Psoas muscle (tissue), 8 donors: Measurements from ENCODE around the gene GNB3. TPM values are rescaled to one million over a fixed set of nuclear protein-coding genes. Genes with fewer than 3 reads are reported as not detected.

Source experiments
- ATAC-seq, 4 donors: fragments of 200-7000 bp; cut with Tn5 transposase; one replicate each; pipeline ENCODE4 v1.9.1; 2020; ENCODE audit warnings: moderate library complexity in 3 of 4, mild to moderate bottlenecking in 2 of 4
- DNase-seq, 2 donors: peaks; one replicate each; pipeline ENCODE4 v3.0.0-alpha.2; 2020
- H3K27ac ChIP-seq: fragments of 200-600 bp; one replicate; pipeline ENCODE4 v1.8.0; 2022
- H3K27me3 ChIP-seq, 3 donors: fragments of 200-600 bp in 1 of 3; one replicate each; pipeline versions ENCODE4 v1.6.1 to v1.8.0; 2013 to 2022; ENCODE audit warnings: low read length in 2 of 3, mild to moderate bottlenecking in 2 of 3, moderate library complexity in 1 of 3; ENCODE audit not compliant: insufficient read depth in 3 of 3
- H3K36me3 ChIP-seq, 2 donors: fragments of 200-600 bp in 1 of 2; one replicate each; pipeline versions ENCODE4 v1.6.1 to v1.8.0; 2013 to 2022; ENCODE audit warnings: low read depth in 1 of 2, mild to moderate bottlenecking in 1 of 2, moderate library complexity in 1 of 2; ENCODE audit not compliant: insufficient read depth in 1 of 2
- H3K4me1 ChIP-seq: fragments of 200-600 bp; one replicate; pipeline ENCODE4 v1.8.0; 2022
- H3K4me3 ChIP-seq: fragments of 200-600 bp; one replicate; pipeline ENCODE4 v1.8.0; 2022; ENCODE audit warnings: mild to moderate bottlenecking
- H3K9me3 ChIP-seq: fragments of 200-600 bp; one replicate; pipeline ENCODE4 v1.8.0; 2022
- WGBS, 3 donors: extraction: QIAGEN DNeasy Blood & Tissue Kit; methylation state at CpG; one replicate each; pipeline versions ENCODE4 v1.1.6 to v1.1.7; 2013; 5-methylcytosine and 5-hydroxymethylcytosine counted together
- intact Hi-C, 2 donors: fragments of 100-400 bp; cut with DNase I; formaldehyde crosslinking; loops; one replicate each; pipeline versions ENCODE4 v1.11.0 to v1.14.2; 2022
- polyA plus RNA-seq, 3 donors: library from polyadenylated mRNA; stranded (reverse); fragments of 200-250 nt; gene quantifications; one replicate each; pipeline ENCODE4 v1.2.3, GENCODE V29; 2013
- total RNA-seq, 4 donors: library from RNA; stranded (reverse); fragmentation: NEBNext Ultra II Directional in 2 of 4; extraction: Animal tissue kit (Norgen Biotek cat#: 25700) in 2 of 4; gene quantifications; one replicate each; pipeline versions ENCODE4 v1.2.1 to v1.2.4, GENCODE V29; 2021 to 2023
- TF ChIP-seq, protein P1 (sequence below): fragments of 200-600 bp; IDR thresholded peaks from one replicate; pipeline ENCODE4 v1.8.0; 2022; ENCODE audit warnings: antibody characterized with exemption
- donor health status: healthy with polysubstance abuse.
- donor health status: DM: no; HTN: no; CAD: no; lungs with moderate emphysema.
- donor health status: Bipolar disorder and iron deficiency.
- donor health status: healthy.
- donor health status: DM: yes; HTN: yes; CAD: no.
- donor health status: DM: no; HTN: no; CAD: no.
- donor health status: DM: no; HTN: no; CAD: no.
- donor health status: DM: yes; HTN: yes; CAD: no.

The GNB3 gene
- total and polyA plus RNA-seq, 7 donors, result 0.13 to 0.69 (median 0.30) TPM

DNA sequence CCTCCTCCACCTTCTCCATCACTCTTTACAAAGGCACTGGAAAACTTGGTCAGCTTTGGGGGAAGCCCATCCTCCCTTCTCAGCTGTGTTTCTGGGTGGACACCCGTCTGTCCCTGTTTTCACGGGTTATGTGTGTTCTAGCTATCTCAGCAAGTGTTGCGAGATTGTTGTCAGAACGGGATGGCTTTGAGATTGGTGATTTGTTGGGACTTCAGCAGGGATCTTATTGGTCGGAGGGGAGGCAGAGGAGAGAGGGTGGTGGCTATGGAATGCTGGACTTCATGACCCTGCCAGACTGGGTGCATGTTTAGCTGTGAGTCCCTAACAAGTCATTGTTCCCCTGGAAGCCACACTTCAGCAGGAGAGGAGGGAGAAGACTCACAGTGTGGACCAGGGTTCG, 13.3 kb downstream of the GNB3 start:
- H3K4me1 ChIP-seq, result peaks cover 14% of the 10 kb centered on the region
- DNase-seq (no peak), ATAC-seq (no peak)
- H3K27ac ChIP-seq, result peak overlapping the region; percentile 98
- peaks cover 7 to 46% of the 10 kb centered on the region in 2 donors for H3K36me3 ChIP-seq
- intact Hi-C loops, result no loop called here
- H3K27me3 ChIP-seq, result no peaks in the 10 kb centered on the region
- peak overlapping the region; percentile 10 for H3K4me3 ChIP-seq
- 80 to 81% (median 80%) methylated on average over 6 of the region's 6 CpGs for WGBS, 3 donors
- TF ChIP-seq, protein P1, sequence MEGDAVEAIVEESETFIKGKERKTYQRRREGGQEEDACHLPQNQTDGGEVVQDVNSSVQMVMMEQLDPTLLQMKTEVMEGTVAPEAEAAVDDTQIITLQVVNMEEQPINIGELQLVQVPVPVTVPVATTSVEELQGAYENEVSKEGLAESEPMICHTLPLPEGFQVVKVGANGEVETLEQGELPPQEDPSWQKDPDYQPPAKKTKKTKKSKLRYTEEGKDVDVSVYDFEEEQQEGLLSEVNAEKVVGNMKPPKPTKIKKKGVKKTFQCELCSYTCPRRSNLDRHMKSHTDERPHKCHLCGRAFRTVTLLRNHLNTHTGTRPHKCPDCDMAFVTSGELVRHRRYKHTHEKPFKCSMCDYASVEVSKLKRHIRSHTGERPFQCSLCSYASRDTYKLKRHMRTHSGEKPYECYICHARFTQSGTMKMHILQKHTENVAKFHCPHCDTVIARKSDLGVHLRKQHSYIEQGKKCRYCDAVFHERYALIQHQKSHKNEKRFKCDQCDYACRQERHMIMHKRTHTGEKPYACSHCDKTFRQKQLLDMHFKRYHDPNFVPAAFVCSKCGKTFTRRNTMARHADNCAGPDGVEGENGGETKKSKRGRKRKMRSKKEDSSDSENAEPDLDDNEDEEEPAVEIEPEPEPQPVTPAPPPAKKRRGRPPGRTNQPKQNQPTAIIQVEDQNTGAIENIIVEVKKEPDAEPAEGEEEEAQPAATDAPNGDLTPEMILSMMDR, result no peak
- no peaks in the 10 kb centered on the region for H3K9me3 ChIP-seq

DNA sequence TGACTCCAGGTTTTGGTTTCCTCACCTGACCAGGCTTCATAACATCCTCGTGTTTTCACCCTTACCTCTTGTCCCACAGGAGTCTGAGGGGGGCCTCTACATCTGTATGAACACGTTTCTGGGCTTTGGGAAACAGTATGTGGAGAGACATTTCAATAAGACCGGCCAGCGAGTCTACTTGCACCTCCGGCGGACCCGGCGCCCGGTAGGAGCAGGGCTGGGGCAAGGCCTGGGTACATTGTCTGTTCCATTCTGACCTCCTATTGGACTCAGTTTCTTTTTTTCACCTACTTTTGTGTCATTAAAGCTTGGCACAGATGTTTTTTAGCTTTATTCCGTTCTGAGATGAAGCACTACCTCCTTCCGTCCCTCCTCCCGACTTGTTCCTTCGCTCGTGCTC, 14.6 kb downstream of the GNB3 start:
- 90% methylated on average over 14 of the region's 14 CpGs for WGBS, 3 donors
- intact Hi-C loops, result no loop called here
- TF ChIP-seq, protein P1, result no peak

DNA sequence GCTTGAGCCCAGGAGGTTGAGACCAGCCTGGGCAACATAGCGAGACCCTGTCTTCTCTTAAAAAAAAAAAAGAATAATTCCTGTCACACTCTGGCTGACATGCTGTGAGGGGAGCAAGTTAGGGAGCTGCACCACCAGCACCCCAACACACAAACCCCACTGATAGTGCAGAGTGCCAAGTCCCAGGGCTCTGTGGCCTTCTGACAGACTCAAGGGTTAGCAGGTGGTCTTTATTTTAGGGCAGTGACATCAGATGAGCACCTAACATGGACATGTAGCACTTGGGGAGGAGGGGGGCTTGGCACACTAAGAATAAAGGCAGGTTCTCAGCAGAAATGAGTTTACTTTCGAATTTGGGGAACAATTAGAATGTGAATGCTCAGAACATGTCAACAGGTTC, 18.1 kb downstream of the GNB3 start:
- TF ChIP-seq, protein P1, result no peak
- ATAC-seq, result no peak
- Histone ChIP-seq H3K9me3 (no peaks in the 10 kb centered on the region), H3K27me3 (no peaks in the 10 kb centered on the region), H3K4me3 (no peak overlapping the region), H3K27ac (no peak overlapping the region), H3K4me1 (peaks cover 3% of the 10 kb centered on the region), H3K36me3 (peaks cover 15 to 94% of the 10 kb centered on the region in 2 donors)
- no peak for DNase-seq
- intact Hi-C loops, result no loop called here
- WGBS, 3 donors, result 94 to 98% (median 96%) methylated on average over 2 of the region's 2 CpGs

More for the DNA sequence above, 14.6 kb downstream of the GNB3 start:
- ATAC-seq, result no peak
- H3K9me3 ChIP-seq, result no peaks in the 10 kb centered on the region
- H3K36me3 ChIP-seq, result peaks cover 12 to 59% of the 10 kb centered on the region in 2 donors
- no peak overlapping the region for H3K4me3 ChIP-seq
- DNase-seq, result peak in 1 of 2 donors; percentile 39
- H3K4me1 ChIP-seq, result peaks cover 14% of the 10 kb centered on the region
- no peak overlapping the region for H3K27ac ChIP-seq
- no peaks in the 10 kb centered on the region for H3K27me3 ChIP-seq

DNA sequence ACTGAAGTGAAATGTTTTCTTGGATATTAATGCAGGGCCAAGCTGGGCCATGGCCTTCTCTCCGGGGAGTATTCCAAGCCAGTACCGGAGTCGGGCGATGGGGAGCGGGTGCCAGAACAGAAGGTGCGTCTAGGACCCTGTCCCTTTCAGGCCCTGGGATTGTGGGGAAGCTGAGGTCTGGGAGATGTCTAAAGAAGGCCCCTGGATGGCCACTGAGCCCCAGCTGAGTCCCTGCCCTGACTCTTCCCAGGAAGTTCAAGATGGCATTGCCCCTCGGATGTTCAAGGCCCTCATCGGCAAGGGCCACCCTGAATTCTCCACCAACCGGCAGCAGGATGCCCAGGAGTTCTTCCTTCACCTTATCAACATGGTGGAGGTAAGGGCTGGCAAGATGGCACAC, 19.4 kb downstream of the GNB3 start:
- Histone ChIP-seq H3K4me3 (no peak overlapping the region), H3K36me3 (peaks cover 15 to 100% of the 10 kb centered on the region in 2 donors), H3K27me3 (no peaks in the 10 kb centered on the region), H3K9me3 (no peaks in the 10 kb centered on the region), H3K27ac (no peak overlapping the region), H3K4me1 (no peaks in the 10 kb centered on the region)
- WGBS, 3 donors, result 93 to 96% (median 94%) methylated on average over 9 of the region's 9 CpGs
- TF ChIP-seq, protein P1, result no peak
- DNase-seq (no peak), ATAC-seq (no peak)
- intact Hi-C loops, result loop anchor here in 1 of 2 donors (10.0 kb wide), 1 partner anchor 255 kb away; no protein-coding TSS in a partner anchor

DNA sequence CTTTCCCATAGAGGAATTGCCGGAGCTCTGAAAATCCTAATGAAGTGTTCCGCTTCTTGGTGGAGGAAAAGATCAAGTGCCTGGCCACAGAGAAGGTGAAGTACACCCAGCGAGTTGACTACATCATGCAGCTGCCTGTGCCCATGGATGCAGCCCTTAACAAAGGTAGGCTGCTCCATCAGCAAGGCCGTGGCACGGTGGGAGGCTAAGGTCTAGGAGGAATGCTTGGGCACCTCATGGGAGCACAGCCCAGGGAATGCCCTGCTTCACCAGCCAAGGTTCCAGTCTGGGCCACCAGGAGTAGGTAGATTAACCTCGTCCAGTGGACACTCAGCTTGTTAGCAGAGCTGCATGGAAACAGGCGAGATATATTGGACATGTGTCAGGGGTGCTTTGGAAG, 20.2 kb downstream of the GNB3 start:
- intact Hi-C loops, result loop anchor here in 1 of 2 donors (10.0 kb wide), 1 partner anchor 254 kb away; no protein-coding TSS in a partner anchor
- DNase-seq (no peak), ATAC-seq (no peak)
- Histone ChIP-seq H3K27me3 (no peaks in the 10 kb centered on the region), H3K9me3 (no peaks in the 10 kb centered on the region), H3K27ac (no peak overlapping the region), H3K4me3 (no peak overlapping the region), H3K36me3 (peaks cover 15 to 100% of the 10 kb centered on the region in 2 donors), H3K4me1 (no peaks in the 10 kb centered on the region)
- 95 to 96% (median 96%) methylated on average over 7 of the region's 7 CpGs for WGBS, 3 donors
- TF ChIP-seq, protein P1, result no peak
